Neural cell (in vitro differentiated cells): ENCODE data around the gene TMEM273. TPM values are rescaled to one million over a fixed set of nuclear protein-coding genes. Genes with fewer than 3 reads are reported as not detected.
"Not testable (repeated sequence)": the region's sequence is repeated elsewhere in the genome, so short reads cannot be mapped to it uniquely, and the experiment has no call there.

ENCODE experiments used
- H2AFZ ChIP-seq: fragments of 200-600, 300-800 bp; sonication (generic), shearing (Covaris generic); 2 replicates; pipeline ENCODE4 v1.6.0; 2014; ENCODE audit warnings: low read depth, mild to moderate bottlenecking, antibody characterized with exemption, low read length, moderate library complexity
- H3F3A ChIP-seq: fragments of 200-600 bp; shearing (Covaris generic); 2 replicates; pipeline ENCODE4 v1.6.1; 2016; ENCODE audit warnings: mild to moderate bottlenecking, moderate library complexity, mixed read lengths, antibody characterized with exemption, low read length; ENCODE audit not compliant: insufficient read depth, poor library complexity, severe bottlenecking
- H3K27ac ChIP-seq: fragments of 200-600, 300-800 bp; sonication (generic), shearing (Covaris generic); 2 replicates; pipeline ENCODE4 v1.5.1; 2014; ENCODE audit warnings: mild to moderate bottlenecking, low read length, moderate library complexity
- H3K27me3 ChIP-seq: fragments of 300-800, 200-600 bp; sonication (generic), shearing (Covaris generic); 2 replicates; pipeline ENCODE4 v1.6.0; 2014; ENCODE audit warnings: mild to moderate bottlenecking, low read depth, low read length, moderate library complexity; ENCODE audit not compliant: insufficient read depth
- H3K36me3 ChIP-seq: fragments of 300-800, 200-600 bp; sonication (generic), shearing (Covaris generic); 2 replicates; pipeline ENCODE4 v1.5.1; 2014; ENCODE audit warnings: mild to moderate bottlenecking, antibody characterized with exemption, low read length, moderate library complexity; ENCODE audit not compliant: insufficient read depth
- H3K4me2 ChIP-seq: fragments of 300-800, 200-600 bp; sonication (generic), shearing (Covaris generic); 2 replicates; pipeline ENCODE4 v1.6.0; 2014; ENCODE audit warnings: mild to moderate bottlenecking, low read length
- H3K4me3 ChIP-seq: fragments of 300-800, 200-600 bp; sonication (generic), shearing (Covaris generic); 2 replicates; pipeline ENCODE4 v1.5.1; 2014; ENCODE audit warnings: mild to moderate bottlenecking, low read length, moderate library complexity
- H3K79me2 ChIP-seq: fragments of 200-600 bp; shearing (Covaris generic); replicated peaks from 2 replicates; pipeline ENCODE4 v1.6.0; 2014; ENCODE audit warnings: mild to moderate bottlenecking, low read length, moderate library complexity; ENCODE audit not compliant: insufficient read depth
- H3K9ac ChIP-seq: fragments of 300-800, 200-600 bp; sonication (generic), shearing (Covaris generic); 2 replicates; pipeline ENCODE4 v1.6.1; 2016; ENCODE audit warnings: mild to moderate bottlenecking, low read length, mixed read lengths
- H3K9me2 ChIP-seq: fragments of 200-600 bp; shearing (Covaris generic); 2 replicates; pipeline ENCODE4 v1.6.1; 2016; ENCODE audit warnings: mild to moderate bottlenecking, low read length, mixed read lengths; ENCODE audit not compliant: insufficient read depth
- H3K9me3 ChIP-seq: fragments of 200-600, 300-800 bp; sonication (generic), shearing (Covaris generic); 2 replicates; pipeline ENCODE4 v1.6.1; 2016; ENCODE audit warnings: mild to moderate bottlenecking, mixed run types, low read length, moderate library complexity, mixed read lengths
- H4K20me1 ChIP-seq: fragments of 200-600 bp; shearing (Covaris generic); 2 replicates; pipeline ENCODE4 v1.6.1; 2016; ENCODE audit warnings: mild to moderate bottlenecking, mixed run types; ENCODE audit not compliant: insufficient read depth
- CTCF ChIP-seq: fragments of 450-650 bp; IDR thresholded peaks from 2 replicates; pipeline ENCODE4 v1.5.1; 2014; ENCODE audit warnings: antibody characterized with exemption, mild to moderate bottlenecking, moderate library complexity; ENCODE audit not compliant: poor library complexity, severe bottlenecking
- EP300 ChIP-seq: fragments of 450-650 bp; conservative IDR thresholded peaks from 2 replicates; pipeline ENCODE4 v1.6.1; 2014; ENCODE audit warnings: antibody characterized with exemption, mild to moderate bottlenecking, moderate library complexity; ENCODE audit not compliant: poor library complexity, severe bottlenecking
- EZH2 ChIP-seq: fragments of 200-600, 300-800 bp; shearing (Covaris generic), sonication (generic); IDR thresholded peaks from 2 replicates; pipeline ENCODE4 v1.6.1; 2014; ENCODE audit warnings: antibody characterized with exemption, low read length, borderline replicate concordance, mild to moderate bottlenecking; ENCODE audit not compliant: insufficient read depth, poor library complexity, severe bottlenecking
- MXI1 ChIP-seq: fragments of 450-650 bp; conservative IDR thresholded peaks from 2 replicates; pipeline ENCODE4 v1.6.1; 2014; ENCODE audit warnings: antibody characterized with exemption, mild to moderate bottlenecking; ENCODE audit not compliant: poor library complexity, severe bottlenecking
- POLR2AphosphoS5 ChIP-seq: IDR thresholded peaks from 2 replicates; pipeline ENCODE4 v1.6.1; 2012
- RAD21 ChIP-seq: fragments of 450-650 bp; conservative IDR thresholded peaks from 2 replicates; pipeline ENCODE4 v1.6.1; 2014; ENCODE audit warnings: antibody characterized with exemption, mild to moderate bottlenecking, moderate library complexity
- SMC3 ChIP-seq: fragments of 450-650 bp; conservative IDR thresholded peaks from 2 replicates; pipeline ENCODE4 v1.6.1; 2014; ENCODE audit warnings: antibody characterized with exemption, mild to moderate bottlenecking, moderate library complexity; ENCODE audit not compliant: poor library complexity
- TAF1 ChIP-seq: IDR thresholded peaks from 2 replicates; pipeline ENCODE4 v1.6.1; 2012; ENCODE audit warnings: low read depth
- polyA plus RNA-seq: library from polyadenylated mRNA; depleted of rRNA; stranded (reverse); fragments of >200 nt; gene quantifications from 2 replicates; pipeline ENCODE4 v1.2.3, GENCODE V29; 2014
- TF ChIP-seq, protein P1 (sequence below): IDR thresholded peaks from 2 replicates; pipeline ENCODE4 v1.6.1; 2012; ENCODE audit warnings: borderline replicate concordance

Gene TMEM273
- polyA plus RNA-seq, 1 donor from 2014 or later: not detected

GRCh38 chr10:49200854-49201253 lies 12.7 kb upstream of the TMEM273 start:
- no peak overlapping the region for H2AFZ ChIP-seq
- no peaks in the 10 kb centered on the region for H4K20me1 ChIP-seq
- no peaks in the 10 kb centered on the region for H3K9me3 ChIP-seq
- no peak overlapping the region for H3K4me3 ChIP-seq
- H3K27ac ChIP-seq: no peak overlapping the region
- H3K9me2 ChIP-seq: no peaks in the 10 kb centered on the region
- H3K4me2 ChIP-seq: no peak overlapping the region
- H3K36me3 ChIP-seq: no peaks in the 10 kb centered on the region
- no peaks in the 10 kb centered on the region for H3K79me2 ChIP-seq
- no peaks in the 10 kb centered on the region for H3F3A ChIP-seq
- TF ChIP-seq TAF1 (no peak), MXI1 (no peak), EZH2 (no peak), POLR2AphosphoS5 (no peak), EP300 (no peak), CTCF (no peak), SMC3 (no peak), RAD21 (no peak)
- TF ChIP-seq, protein P1, sequence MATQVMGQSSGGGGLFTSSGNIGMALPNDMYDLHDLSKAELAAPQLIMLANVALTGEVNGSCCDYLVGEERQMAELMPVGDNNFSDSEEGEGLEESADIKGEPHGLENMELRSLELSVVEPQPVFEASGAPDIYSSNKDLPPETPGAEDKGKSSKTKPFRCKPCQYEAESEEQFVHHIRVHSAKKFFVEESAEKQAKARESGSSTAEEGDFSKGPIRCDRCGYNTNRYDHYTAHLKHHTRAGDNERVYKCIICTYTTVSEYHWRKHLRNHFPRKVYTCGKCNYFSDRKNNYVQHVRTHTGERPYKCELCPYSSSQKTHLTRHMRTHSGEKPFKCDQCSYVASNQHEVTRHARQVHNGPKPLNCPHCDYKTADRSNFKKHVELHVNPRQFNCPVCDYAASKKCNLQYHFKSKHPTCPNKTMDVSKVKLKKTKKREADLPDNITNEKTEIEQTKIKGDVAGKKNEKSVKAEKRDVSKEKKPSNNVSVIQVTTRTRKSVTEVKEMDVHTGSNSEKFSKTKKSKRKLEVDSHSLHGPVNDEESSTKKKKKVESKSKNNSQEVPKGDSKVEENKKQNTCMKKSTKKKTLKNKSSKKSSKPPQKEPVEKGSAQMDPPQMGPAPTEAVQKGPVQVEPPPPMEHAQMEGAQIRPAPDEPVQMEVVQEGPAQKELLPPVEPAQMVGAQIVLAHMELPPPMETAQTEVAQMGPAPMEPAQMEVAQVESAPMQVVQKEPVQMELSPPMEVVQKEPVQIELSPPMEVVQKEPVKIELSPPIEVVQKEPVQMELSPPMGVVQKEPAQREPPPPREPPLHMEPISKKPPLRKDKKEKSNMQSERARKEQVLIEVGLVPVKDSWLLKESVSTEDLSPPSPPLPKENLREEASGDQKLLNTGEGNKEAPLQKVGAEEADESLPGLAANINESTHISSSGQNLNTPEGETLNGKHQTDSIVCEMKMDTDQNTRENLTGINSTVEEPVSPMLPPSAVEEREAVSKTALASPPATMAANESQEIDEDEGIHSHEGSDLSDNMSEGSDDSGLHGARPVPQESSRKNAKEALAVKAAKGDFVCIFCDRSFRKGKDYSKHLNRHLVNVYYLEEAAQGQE: no peak
- H3K27me3 ChIP-seq: no peaks in the 10 kb centered on the region
- no peak overlapping the region for H3K9ac ChIP-seq

DNA sequence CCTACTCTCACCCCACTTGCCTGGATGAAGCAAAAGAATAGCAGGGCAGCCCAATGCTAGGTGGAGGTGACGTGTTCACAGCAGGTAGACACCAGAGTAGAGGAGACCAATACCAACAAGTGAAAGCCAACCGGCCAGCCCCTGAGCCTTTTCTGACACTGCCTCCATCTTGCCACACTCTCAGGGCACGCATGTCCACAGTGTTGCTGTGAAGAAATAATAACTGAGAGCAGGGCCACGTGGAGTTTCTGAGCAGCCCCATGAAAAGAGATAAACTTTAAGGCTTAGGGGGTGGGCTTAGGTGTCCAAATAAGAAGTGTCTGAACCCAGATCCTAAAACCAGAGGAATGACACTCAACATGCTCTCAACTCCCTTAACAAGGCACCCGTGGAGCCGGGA lies 9.0 kb upstream of the TMEM273 start:
- TF ChIP-seq MXI1 (no peak), EZH2 (no peak), TAF1 (no peak), RAD21 (no peak), SMC3 (no peak), POLR2AphosphoS5 (no peak), CTCF (no peak), EP300 (no peak)
- TF ChIP-seq, protein P1: no peak
- H3K36me3 ChIP-seq: no peaks in the 10 kb centered on the region
- no peaks in the 10 kb centered on the region for H3K9me2 ChIP-seq
- H3K4me2 ChIP-seq: no peak overlapping the region
- no peaks in the 10 kb centered on the region for H3K9me3 ChIP-seq
- no peak overlapping the region for H3K27ac ChIP-seq
- H3K27me3 ChIP-seq: no peaks in the 10 kb centered on the region
- no peak overlapping the region for H3K4me3 ChIP-seq
- no peaks in the 10 kb centered on the region for H4K20me1 ChIP-seq
- no peak overlapping the region for H2AFZ ChIP-seq
- H3F3A ChIP-seq: no peaks in the 10 kb centered on the region
- no peak overlapping the region for H3K9ac ChIP-seq
- no peaks in the 10 kb centered on the region for H3K79me2 ChIP-seq

GRCh38 chr10:49195864-49196263 lies 7.7 kb upstream of the TMEM273 start:
- H3K9me2 ChIP-seq, H3K9me3 ChIP-seq, H3K4me3 ChIP-seq, H3F3A ChIP-seq, H2AFZ ChIP-seq, H3K27me3 ChIP-seq, H3K9ac ChIP-seq, H3K4me2 ChIP-seq, H3K79me2 ChIP-seq, H4K20me1 ChIP-seq, H3K36me3 ChIP-seq, H3K27ac ChIP-seq: not testable (repeated sequence)
